ENCODE measurements around the gene GLG1.
A peak's percentile ranks its signal among the peaks of the same experiment; 100 is the strongest.

GLG1 gene

GRCh38 chr16:74607310-74607961 lies 522 bp upstream of the GLG1 start:
- Histone ChIP-seq H3K27ac (ENCODE audit: low read depth, low read length) (peak overlapping the region; percentile 95), H3K4me1 (ENCODE audit: control insufficient read depth, insufficient read depth, low read length) (peaks cover 10% of the 10 kb centered on the region), H3K4me3 (ENCODE audit: low read length) (peak overlapping the region; percentile 95)

DNA sequence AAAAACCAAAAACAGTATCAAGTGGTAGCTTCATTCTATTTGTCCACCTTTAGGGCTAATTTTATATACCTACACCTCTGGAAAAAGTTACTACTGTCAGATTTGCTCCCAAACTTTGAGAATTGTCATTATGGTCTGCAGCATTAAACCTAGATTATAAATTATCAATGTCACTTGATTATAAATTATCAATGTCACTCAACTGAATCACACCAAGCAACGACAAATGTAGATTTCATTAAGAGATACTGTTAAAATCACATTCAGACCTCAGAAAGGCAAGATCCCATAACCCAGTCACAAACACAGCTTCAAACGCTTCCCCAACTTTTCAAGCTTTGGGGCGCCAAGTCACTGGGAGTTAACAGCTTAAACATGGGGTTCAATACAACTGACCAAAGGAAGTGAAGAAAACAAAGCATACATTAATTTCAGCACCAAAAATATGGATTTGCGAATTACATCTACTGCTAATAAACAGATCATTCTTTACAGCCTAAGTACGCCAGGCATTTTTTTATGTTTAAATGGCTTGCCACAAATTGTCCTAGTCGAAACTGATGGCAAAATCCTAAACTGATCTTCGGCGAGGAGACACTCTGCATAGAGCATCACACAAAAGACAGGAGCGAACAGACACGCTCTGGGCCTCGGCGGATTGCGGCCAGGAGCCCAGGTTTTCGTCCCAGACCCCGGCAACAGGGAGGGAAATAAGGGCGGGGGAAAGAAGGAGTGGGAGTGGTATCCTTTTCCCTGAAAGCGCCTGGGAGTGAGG lies 981 bp downstream of the GLG1 start:
- Histone ChIP-seq H3K9ac (ENCODE audit: low read length) (peak overlapping the region; percentile 86), H3K4me3 (ENCODE audit: low read length) (peak overlapping the region; percentile 95), H3K36me3 (ENCODE audit: control insufficient read depth, insufficient read depth, low read length) (no peaks in the 10 kb centered on the region), H3K4me1 (ENCODE audit: control insufficient read depth, insufficient read depth, low read length) (peaks cover 10% of the 10 kb centered on the region), H3K27ac (ENCODE audit: low read depth, low read length) (peak overlapping the region; percentile 95), H3K27me3 (ENCODE audit: control insufficient read depth, insufficient read depth, low read length) (no peaks in the 10 kb centered on the region)

More at GRCh38 chr16:74607310-74607961, 522 bp upstream of the GLG1 start:
- Histone ChIP-seq H3K27me3 (ENCODE audit: control insufficient read depth, insufficient read depth, low read length) (no peaks in the 10 kb centered on the region), H3K9ac (ENCODE audit: low read length) (peak overlapping the region; percentile 56), H3K36me3 (ENCODE audit: control insufficient read depth, insufficient read depth, low read length) (no peaks in the 10 kb centered on the region)

DNA sequence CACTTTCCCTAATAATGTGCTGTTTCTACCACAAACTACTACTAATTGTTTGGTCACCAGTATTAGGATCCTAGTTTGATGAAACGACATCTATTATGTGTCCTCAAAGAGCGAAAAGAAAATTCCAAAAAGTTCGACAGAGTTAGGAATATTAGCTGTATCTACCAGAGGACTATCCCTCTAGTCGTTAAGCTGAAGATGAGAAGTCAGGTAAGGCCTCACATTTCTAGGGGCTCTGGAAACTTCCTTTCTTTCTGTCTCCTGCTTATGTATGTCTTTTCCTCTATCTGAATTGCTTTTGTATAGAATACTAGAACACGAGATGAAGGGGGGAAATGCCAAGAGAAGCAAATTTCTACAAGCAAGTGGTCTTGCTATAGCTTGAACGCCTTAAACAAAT lies 1.6 kb downstream of the GLG1 start:
- Histone ChIP-seq H3K27ac (ENCODE audit: low read depth, low read length) (no peak overlapping the region), H3K4me1 (ENCODE audit: control insufficient read depth, insufficient read depth, low read length) (peaks cover 10% of the 10 kb centered on the region), H3K36me3 (ENCODE audit: control insufficient read depth, insufficient read depth, low read length) (no peaks in the 10 kb centered on the region), H3K27me3 (ENCODE audit: control insufficient read depth, insufficient read depth, low read length) (no peaks in the 10 kb centered on the region), H3K9ac (ENCODE audit: low read length) (no peak overlapping the region), H3K4me3 (ENCODE audit: low read length) (peak overlapping the region; percentile 95)

DNA sequence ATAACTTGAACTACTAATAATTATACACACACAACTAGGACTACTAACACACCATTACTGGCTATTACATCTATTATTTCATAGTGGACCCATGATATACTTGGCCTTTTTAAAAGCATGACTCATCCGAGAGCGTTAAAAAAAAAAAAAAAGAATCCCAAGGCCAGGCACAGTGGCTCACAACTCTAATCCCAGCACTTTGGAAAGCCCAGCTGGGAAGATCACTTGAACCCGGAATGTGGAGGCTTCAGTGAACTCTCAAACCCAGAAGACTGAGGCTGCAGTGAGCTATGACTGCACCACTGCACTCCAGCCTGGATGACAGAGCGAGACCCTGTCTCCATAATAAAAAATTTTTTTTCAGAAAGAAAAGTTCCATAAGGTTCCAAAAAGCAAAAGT lies 3.1 kb downstream of the GLG1 start:
- Histone ChIP-seq H3K27ac (ENCODE audit: low read depth, low read length) (no peak overlapping the region), H3K4me1 (ENCODE audit: control insufficient read depth, insufficient read depth, low read length) (peaks cover 10% of the 10 kb centered on the region), H3K4me3 (ENCODE audit: low read length) (no peak overlapping the region), H3K36me3 (ENCODE audit: control insufficient read depth, insufficient read depth, low read length) (no peaks in the 10 kb centered on the region), H3K27me3 (ENCODE audit: control insufficient read depth, insufficient read depth, low read length) (no peaks in the 10 kb centered on the region), H3K9ac (ENCODE audit: low read length) (no peak overlapping the region)

GRCh38 chr16:74601126-74601871 lies 5.6 kb downstream of the GLG1 start:
- H3K27ac ChIP-seq (ENCODE audit: low read depth, low read length), result no peak overlapping the region
- no peaks in the 10 kb centered on the region for H3K36me3 ChIP-seq (ENCODE audit: control insufficient read depth, insufficient read depth, low read length)
- peaks cover 3% of the 10 kb centered on the region for H3K4me1 ChIP-seq (ENCODE audit: control insufficient read depth, insufficient read depth, low read length)
- H3K4me3 ChIP-seq (ENCODE audit: low read length), result no peak overlapping the region
- no peak overlapping the region for H3K9ac ChIP-seq (ENCODE audit: low read length)
- no peaks in the 10 kb centered on the region for H3K27me3 ChIP-seq (ENCODE audit: control insufficient read depth, insufficient read depth, low read length)

DNA sequence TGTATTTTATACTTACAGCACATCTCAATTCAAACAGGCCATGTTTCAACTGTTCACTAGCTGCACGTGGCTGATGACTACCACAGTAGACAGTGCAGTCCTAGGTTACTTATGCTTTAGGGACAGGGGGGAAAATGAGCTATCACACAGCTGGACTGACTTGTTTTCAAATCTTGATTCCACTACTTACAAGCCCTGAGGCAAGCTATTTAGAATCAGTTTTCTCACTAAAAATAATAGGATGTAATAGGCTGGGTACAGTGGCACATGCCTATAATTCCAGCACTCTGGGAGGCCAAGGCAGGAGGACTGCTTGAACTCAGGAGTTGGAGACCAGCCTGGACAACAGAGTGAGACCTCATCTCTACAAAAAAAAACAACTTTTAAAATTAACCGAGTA lies 10.3 kb downstream of the GLG1 start:
- Histone ChIP-seq H3K4me1 (ENCODE audit: control insufficient read depth, insufficient read depth, low read length) (peaks cover 5% of the 10 kb centered on the region), H3K27me3 (ENCODE audit: control insufficient read depth, insufficient read depth, low read length) (no peaks in the 10 kb centered on the region), H3K4me3 (ENCODE audit: low read length) (no peak overlapping the region), H3K27ac (ENCODE audit: low read depth, low read length) (no peak overlapping the region), H3K9ac (ENCODE audit: low read length) (no peak overlapping the region), H3K36me3 (ENCODE audit: control insufficient read depth, insufficient read depth, low read length) (no peaks in the 10 kb centered on the region)

GRCh38 chr16:74592847-74593246 lies 14.1 kb downstream of the GLG1 start:
- no peak overlapping the region for H3K27ac ChIP-seq (ENCODE audit: low read depth, low read length)
- peaks cover 5% of the 10 kb centered on the region for H3K4me1 ChIP-seq (ENCODE audit: control insufficient read depth, insufficient read depth, low read length)
- no peak overlapping the region for H3K4me3 ChIP-seq (ENCODE audit: low read length)
- no peak overlapping the region for H3K9ac ChIP-seq (ENCODE audit: low read length)
- no peaks in the 10 kb centered on the region for H3K27me3 ChIP-seq (ENCODE audit: control insufficient read depth, insufficient read depth, low read length)
- no peaks in the 10 kb centered on the region for H3K36me3 ChIP-seq (ENCODE audit: control insufficient read depth, insufficient read depth, low read length)

- no peaks in the 10 kb centered on the region for H3K27me3 ChIP-seq (ENCODE audit: control insufficient read depth, insufficient read depth, low read length)
These were observed 14.9 kb downstream of the GLG1 start for GRCh38 chr16:74591876-74592650.

DNA sequence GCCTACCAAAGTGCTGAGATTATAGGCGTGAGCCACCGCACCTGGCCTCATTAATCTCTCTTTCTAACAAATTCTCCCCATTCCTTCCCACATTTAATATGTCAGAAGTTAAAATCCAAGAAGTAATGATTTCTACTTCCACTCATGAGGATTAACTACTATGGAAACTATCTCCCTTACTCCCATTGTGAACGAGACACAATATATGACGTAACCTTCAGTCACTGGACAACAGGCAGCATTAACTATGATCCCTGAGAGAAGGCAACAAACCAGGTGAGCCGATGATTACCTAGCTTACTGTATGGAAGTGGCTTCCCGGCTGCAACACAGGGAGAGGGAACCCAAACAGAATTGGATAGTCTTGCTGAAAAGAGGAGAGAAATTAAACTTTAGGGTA lies 20.0 kb downstream of the GLG1 start:
- Histone ChIP-seq H3K4me1 (ENCODE audit: control insufficient read depth, insufficient read depth, low read length) (no peaks in the 10 kb centered on the region), H3K4me3 (ENCODE audit: low read length) (no peak overlapping the region), H3K36me3 (ENCODE audit: control insufficient read depth, insufficient read depth, low read length) (no peaks in the 10 kb centered on the region), H3K9ac (ENCODE audit: low read length) (no peak overlapping the region), H3K27ac (ENCODE audit: low read depth, low read length) (no peak overlapping the region), H3K27me3 (ENCODE audit: control insufficient read depth, insufficient read depth, low read length) (no peaks in the 10 kb centered on the region)

More at GRCh38 chr16:74591876-74592650, 14.9 kb downstream of the GLG1 start:
- H3K9ac ChIP-seq (ENCODE audit: low read length), result no peak overlapping the region
- H3K36me3 ChIP-seq (ENCODE audit: control insufficient read depth, insufficient read depth, low read length), result no peaks in the 10 kb centered on the region
- no peak overlapping the region for H3K27ac ChIP-seq (ENCODE audit: low read depth, low read length)
- H3K4me3 ChIP-seq (ENCODE audit: low read length), result no peak overlapping the region
- H3K4me1 ChIP-seq (ENCODE audit: control insufficient read depth, insufficient read depth, low read length), result peaks cover 5% of the 10 kb centered on the region

- H3K27me3 ChIP-seq (ENCODE audit: control insufficient read depth, insufficient read depth, low read length), result no peaks in the 10 kb centered on the region
- H3K9ac ChIP-seq (ENCODE audit: low read length), result no peak overlapping the region
- H3K4me1 ChIP-seq (ENCODE audit: control insufficient read depth, insufficient read depth, low read length), result no peaks in the 10 kb centered on the region
- H3K36me3 ChIP-seq (ENCODE audit: control insufficient read depth, insufficient read depth, low read length), result no peaks in the 10 kb centered on the region
- H3K27ac ChIP-seq (ENCODE audit: low read depth, low read length), result no peak overlapping the region
- no peak overlapping the region for H3K4me3 ChIP-seq (ENCODE audit: low read length)
These were observed 21.0 kb downstream of the GLG1 start for GRCh38 chr16:74585846-74586443.

DNA sequence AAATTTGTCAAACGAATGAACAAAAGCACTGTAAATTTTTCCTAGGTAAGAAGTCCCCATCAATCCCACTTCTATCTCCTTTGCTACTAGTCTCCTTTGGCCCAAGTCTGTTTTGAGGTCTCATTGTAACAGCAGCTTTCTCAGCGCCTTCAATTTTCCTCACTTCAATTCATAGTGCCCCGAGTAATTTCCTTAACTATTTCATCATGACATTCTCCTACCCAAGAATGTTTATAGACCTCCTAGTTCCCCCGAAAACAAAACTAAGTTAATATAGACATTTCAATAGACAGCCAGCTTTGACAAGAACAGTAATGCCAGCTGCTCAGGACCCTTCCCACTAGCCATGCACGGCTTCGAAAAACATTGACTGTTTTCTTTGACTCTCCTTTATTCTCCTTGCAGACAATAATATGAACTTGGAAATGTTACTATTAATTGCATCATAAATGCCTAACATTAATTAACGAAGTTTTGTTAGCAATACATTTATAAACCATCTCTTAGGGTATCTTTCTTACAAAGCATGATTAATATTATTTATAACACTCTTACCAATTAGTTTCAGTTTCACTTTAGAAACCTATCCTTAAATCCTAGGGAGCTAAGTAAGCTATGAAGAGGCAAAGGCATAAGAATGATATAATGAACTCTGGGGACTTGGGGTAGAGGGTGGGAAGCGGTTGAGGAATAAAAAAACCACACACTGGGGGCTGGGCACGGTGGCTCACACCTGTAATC lies 22.8 kb downstream of the GLG1 start:
- Histone ChIP-seq H3K27ac (ENCODE audit: low read depth, low read length) (no peak overlapping the region), H3K4me3 (ENCODE audit: low read length) (no peak overlapping the region), H3K27me3 (ENCODE audit: control insufficient read depth, insufficient read depth, low read length) (no peaks in the 10 kb centered on the region), H3K36me3 (ENCODE audit: control insufficient read depth, insufficient read depth, low read length) (no peaks in the 10 kb centered on the region), H3K9ac (ENCODE audit: low read length) (no peak overlapping the region), H3K4me1 (ENCODE audit: control insufficient read depth, insufficient read depth, low read length) (no peaks in the 10 kb centered on the region)
